Naive thymus-derived CD4-positive, alpha-beta T cell (primary cell): ENCODE data around the gene POU6F1. TPM values are rescaled to one million over a fixed set of nuclear protein-coding genes. Genes with fewer than 3 reads are reported as not detected.

Experiments
- ATAC-seq: fragments of 150-1000 bp; cut with Tn5 transposase; 2 replicates; pipeline ENCODE4 v1.10.0; 2021; ENCODE audit warnings: mild to moderate bottlenecking, moderate library complexity
- CTCF ChIA-PET: fragments of 350-600 bp; sonication (Branson Sonifier 250); formaldehyde crosslinking; loops from one replicate; lab custom pipeline; 2021; ENCODE audit warnings: antibody characterized with exemption; lab: Charles Lee
- POLR2A ChIA-PET: fragments of 350-600 bp; sonication (Branson Sonifier 250); formaldehyde crosslinking; loops from one replicate; lab custom pipeline; 2021; ENCODE audit warnings: antibody characterized with exemption, inconsistent platforms; lab: Charles Lee
- DNase-seq, 9 donors: peaks; one replicate each; pipeline versions ENCODE4 v3.0.0 to v3.0.0-alpha.2; 2020 to 2022; ENCODE audit warnings: mixed read lengths in 1 of 9
- H3K27ac ChIP-seq: one replicate; pipeline ENCODE4 v1.7.0; 2013; ENCODE audit warnings: mild to moderate bottlenecking, low read depth, low read length, moderate library complexity
- H3K27me3 ChIP-seq, 2 donors: one replicate each; pipeline ENCODE4 v1.7.0; 2013; ENCODE audit warnings: low read length in 2 of 2, mild to moderate bottlenecking in 2 of 2, moderate library complexity in 2 of 2; ENCODE audit not compliant: control insufficient read depth in 2 of 2, insufficient read depth in 2 of 2
- H3K36me3 ChIP-seq, 3 experiments: 1 replicate in 2 of 3; 2 replicates in 1 of 3; pipeline ENCODE4 v1.7.0; 2013; ENCODE audit warnings: low read length in 3 of 3, mild to moderate bottlenecking in 3 of 3, moderate library complexity in 1 of 3; ENCODE audit not compliant: insufficient read depth in 3 of 3, control insufficient read depth in 2 of 3
- H3K4me1 ChIP-seq, 2 donors: one replicate each; pipeline ENCODE4 v1.7.0; 2013; ENCODE audit warnings: low read length in 2 of 2, mild to moderate bottlenecking in 2 of 2, moderate library complexity in 1 of 2; ENCODE audit not compliant: control insufficient read depth in 2 of 2, insufficient read depth in 2 of 2
- H3K4me3 ChIP-seq: 2 replicates; pipeline ENCODE4 v1.7.0; 2013; ENCODE audit warnings: mild to moderate bottlenecking, low read length
- H3K9me3 ChIP-seq, 3 experiments: 1 replicate in 2 of 3; 2 replicates in 1 of 3; pipeline ENCODE4 v1.7.0; 2013; ENCODE audit warnings: low read length in 3 of 3; ENCODE audit not compliant: control insufficient read depth in 2 of 3
- H3K27ac Mint-ChIP-seq, 9 donors: one replicate each; pipeline ENCODE4 v1.8.0; 2020 to 2022; ENCODE audit warnings: mixed read lengths in 9 of 9, mild to moderate bottlenecking in 8 of 9, moderate library complexity in 5 of 9, inconsistent platforms in 2 of 9
- H3K27me3 Mint-ChIP-seq, 5 donors: one replicate each; pipeline ENCODE4 v1.8.0; 2021 to 2022; ENCODE audit warnings: mixed read lengths in 5 of 5, mild to moderate bottlenecking in 1 of 5
- H3K36me3 Mint-ChIP-seq, 5 donors: one replicate each; pipeline ENCODE4 v1.8.0; 2020 to 2022; ENCODE audit warnings: mixed read lengths in 5 of 5, mild to moderate bottlenecking in 3 of 5, inconsistent platforms in 1 of 5
- H3K4me1 Mint-ChIP-seq, 7 donors: one replicate each; pipeline ENCODE4 v1.8.0; 2020 to 2022; ENCODE audit warnings: mixed read lengths in 7 of 7, mild to moderate bottlenecking in 3 of 7, inconsistent platforms in 1 of 7
- H3K4me3 Mint-ChIP-seq, 10 donors: one replicate each; pipeline ENCODE4 v1.8.0; 2020 to 2022; ENCODE audit warnings: mild to moderate bottlenecking in 10 of 10, mixed read lengths in 10 of 10, moderate library complexity in 6 of 10, inconsistent platforms in 2 of 10
- H3K9me3 Mint-ChIP-seq, 11 donors: one replicate each; pipeline ENCODE4 v1.8.0; 2020 to 2022; ENCODE audit warnings: mixed read lengths in 11 of 11, mild to moderate bottlenecking in 4 of 11, inconsistent platforms in 1 of 11, moderate library complexity in 1 of 11
- intact Hi-C, 2 donors: fragments of 100-400 bp; cut with micrococcal nuclease; formaldehyde crosslinking; loops; one replicate each; pipeline ENCODE4 v1.15.1; 2023
- polyA plus RNA-seq, 2 donors: library from polyadenylated mRNA; unstranded; fragments of 300-500 nt; fragmentation: Illumina TruSeq; gene quantifications; one replicate each; pipeline ENCODE4 v1.2.3, GENCODE V29; 2021
- total RNA-seq, 6 experiments: library from RNA in 5 of 6; stranded (reverse) in 5 of 6; gene quantifications; 1 replicate in 5 of 6; 2 replicates in 1 of 6; pipeline ENCODE4 v1.2.3 and lab custom pipeline; 2021 to 2026

The POU6F1 gene
- total and polyA plus RNA-seq, 7 experiments from 2014 or later, result 1.8 to 85.5 (median 27.6) TPM

GRCh38 chr12:51162217-51162616 is 55.6 kb downstream of the POU6F1 start:
- POLR2A ChIA-PET, result interaction anchor here (1.4 kb wide), 1 partner anchor 34 kb away, joined by 3 read pairs; no protein-coding TSS in a partner anchor
- Histone ChIP-seq H3K27ac (no peak overlapping the region), H3K9me3 (no peaks in the 10 kb centered on the region), H3K36me3 (no peaks in the 10 kb centered on the region), H3K4me1 (no peaks in the 10 kb centered on the region), H3K27me3 (no peaks in the 10 kb centered on the region), H3K4me3 (no peak overlapping the region)
- H3K36me3 Mint-ChIP-seq, result peaks cover 0 to 28% (median 24%) of the 10 kb centered on the region in 5 donors
- DNase-seq, result no peak
- peaks cover 0 to 2% (median 0%) of the 10 kb centered on the region in 11 donors for H3K9me3 Mint-ChIP-seq
- no peak overlapping the region for H3K4me3 Mint-ChIP-seq
- H3K4me1 Mint-ChIP-seq, result peaks cover 29 to 58% (median 51%) of the 10 kb centered on the region in 7 donors
- CTCF ChIA-PET, result no interaction called here
- no peaks in the 10 kb centered on the region for H3K27me3 Mint-ChIP-seq
- H3K27ac Mint-ChIP-seq, result peak overlapping the region in 3 of 9 donors; percentile 15 to 42 (median 41)
- no peak for ATAC-seq
- intact Hi-C loops, result no loop called here

- ATAC-seq (peak; percentile 29), DNase-seq (no peak)
- POLR2A ChIA-PET, result interaction anchor here (1.1 kb wide), 1 partner anchor 11 kb away, joined by 3 read pairs; no protein-coding TSS in a partner anchor
- Histone ChIP-seq H3K9me3 (no peaks in the 10 kb centered on the region), H3K4me3 (no peak overlapping the region), H3K27ac (no peak overlapping the region), H3K36me3 (no peaks in the 10 kb centered on the region), H3K4me1 (no peaks in the 10 kb centered on the region), H3K27me3 (no peaks in the 10 kb centered on the region)
- CTCF ChIA-PET, result no interaction called here
- H3K4me1 Mint-ChIP-seq, result peaks cover 22 to 58% (median 49%) of the 10 kb centered on the region in 7 donors
- peak overlapping the region in 1 of 9 donors; percentile 8 for H3K27ac Mint-ChIP-seq
- H3K4me3 Mint-ChIP-seq, result no peak overlapping the region
- H3K36me3 Mint-ChIP-seq, result peaks cover 0 to 27% (median 24%) of the 10 kb centered on the region in 5 donors
- H3K9me3 Mint-ChIP-seq, result peaks cover 0 to 2% (median 0%) of the 10 kb centered on the region in 11 donors
- intact Hi-C loops, result no loop called here
- H3K27me3 Mint-ChIP-seq, result no peaks in the 10 kb centered on the region
Observed at GRCh38 chr12:51160814-51161459, 56.9 kb downstream of the POU6F1 start.

DNA sequence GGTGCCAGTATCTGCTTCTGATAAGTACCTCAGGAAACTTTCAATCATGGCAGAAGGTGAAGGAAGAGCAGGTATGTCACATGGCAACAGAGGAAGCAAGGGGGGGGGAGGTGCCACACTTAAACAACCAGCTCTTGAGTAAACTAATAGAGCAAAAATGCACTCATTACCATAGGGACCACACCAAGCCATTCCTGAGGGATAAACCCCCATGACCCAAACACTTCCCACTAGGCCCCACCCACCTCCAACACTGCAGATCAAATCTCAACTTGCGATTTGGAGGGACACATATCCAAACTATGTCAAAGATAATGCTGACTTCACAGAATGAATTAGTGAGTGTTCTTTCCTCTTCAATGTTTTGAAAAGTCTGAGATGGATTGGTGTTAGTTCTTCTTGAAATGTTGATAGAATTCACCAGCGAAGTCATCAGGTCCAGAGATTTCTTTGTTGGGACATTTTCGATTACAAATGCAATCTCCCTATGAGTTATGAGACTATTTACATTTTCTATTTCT is 61.6 kb downstream of the POU6F1 start:
- H3K36me3 Mint-ChIP-seq, result peaks cover 0 to 18% (median 5%) of the 10 kb centered on the region in 5 donors
- Histone ChIP-seq H3K4me1 (no peaks in the 10 kb centered on the region), H3K36me3 (no peaks in the 10 kb centered on the region), H3K4me3 (no peak overlapping the region), H3K9me3 (no peaks in the 10 kb centered on the region), H3K27me3 (no peaks in the 10 kb centered on the region), H3K27ac (no peak overlapping the region)
- intact Hi-C loops, result no loop called here
- POLR2A ChIA-PET, result interaction anchor here (0.6 kb wide), 2 partner anchors 34 to 606 kb away, joined by 3 to 6 read pairs; no protein-coding TSS in a partner anchor
- CTCF ChIA-PET, result no interaction called here
- no peaks in the 10 kb centered on the region for H3K9me3 Mint-ChIP-seq
- H3K4me3 Mint-ChIP-seq, result no peak overlapping the region
- DNase-seq, result no peak
- H3K27ac Mint-ChIP-seq, result peak overlapping the region in 3 of 9 donors; percentile 12 to 62 (median 30)
- ATAC-seq, result no peak
- H3K4me1 Mint-ChIP-seq, result peaks cover 10 to 42% (median 32%) of the 10 kb centered on the region in 7 donors
- H3K27me3 Mint-ChIP-seq, result no peaks in the 10 kb centered on the region

GRCh38 chr12:51152953-51153352 is 64.9 kb downstream of the POU6F1 start:
- DNase-seq (no peak), ATAC-seq (no peak)
- CTCF ChIA-PET, result no interaction called here
- POLR2A ChIA-PET, result no interaction called here
- peaks cover 15 to 49% (median 36%) of the 10 kb centered on the region in 7 donors for H3K4me1 Mint-ChIP-seq
- H3K9me3 ChIP-seq, result no peaks in the 10 kb centered on the region
- H3K27ac ChIP-seq, result no peak overlapping the region
- no peaks in the 10 kb centered on the region for H3K9me3 Mint-ChIP-seq
- no peaks in the 10 kb centered on the region for H3K36me3 ChIP-seq
- H3K27me3 ChIP-seq, result no peaks in the 10 kb centered on the region
- no peak overlapping the region for H3K27ac Mint-ChIP-seq
- intact Hi-C loops, result no loop called here
- no peak overlapping the region for H3K4me3 ChIP-seq
- no peak overlapping the region for H3K4me3 Mint-ChIP-seq
- no peaks in the 10 kb centered on the region for H3K27me3 Mint-ChIP-seq
- H3K4me1 ChIP-seq, result no peaks in the 10 kb centered on the region
- H3K36me3 Mint-ChIP-seq, result peaks cover 0 to 23% (median 0%) of the 10 kb centered on the region in 5 donors

GRCh38 chr12:51150777-51151176 is 67.1 kb downstream of the POU6F1 start:
- intact Hi-C loops, result no loop called here
- H3K9me3 ChIP-seq, result no peaks in the 10 kb centered on the region
- H3K36me3 Mint-ChIP-seq, result peaks cover 0 to 14% (median 4%) of the 10 kb centered on the region in 5 donors
- H3K27ac ChIP-seq, result no peak overlapping the region
- no peaks in the 10 kb centered on the region for H3K36me3 ChIP-seq
- no peak overlapping the region for H3K4me3 ChIP-seq
- CTCF ChIA-PET, result no interaction called here
- no peaks in the 10 kb centered on the region for H3K9me3 Mint-ChIP-seq
- no peak for ATAC-seq
- no peaks in the 10 kb centered on the region for H3K27me3 ChIP-seq
- no peak overlapping the region for H3K4me3 Mint-ChIP-seq
- DNase-seq, result no peak
- H3K27me3 Mint-ChIP-seq, result no peaks in the 10 kb centered on the region
- no peaks in the 10 kb centered on the region for H3K4me1 ChIP-seq
- peak overlapping the region in 3 of 9 donors; percentile 19 to 79 (median 21) for H3K27ac Mint-ChIP-seq
- POLR2A ChIA-PET, result no interaction called here
- H3K4me1 Mint-ChIP-seq, result peaks cover 16 to 55% (median 43%) of the 10 kb centered on the region in 7 donors

DNA sequence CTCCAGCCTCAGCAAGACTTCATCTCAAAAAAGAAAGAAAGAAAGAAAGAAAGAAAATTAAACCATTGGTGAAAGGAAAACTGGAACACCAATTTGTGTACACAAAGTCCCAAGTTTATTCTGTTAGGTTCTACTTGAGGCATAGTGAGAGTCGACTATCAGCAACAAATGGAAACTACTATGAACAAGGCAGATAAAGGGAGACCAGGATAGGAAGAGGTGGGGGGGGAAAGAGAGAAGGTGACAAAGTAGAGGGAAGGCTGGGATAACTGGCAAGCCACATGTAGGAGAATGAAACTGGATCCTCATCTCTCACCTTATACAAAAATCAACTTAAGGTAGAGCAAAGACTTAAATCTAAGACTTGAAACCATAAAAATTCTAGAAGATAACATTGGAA is 70.6 kb downstream of the POU6F1 start:
- Mint-ChIP-seq H3K4me3 (no peak overlapping the region), H3K36me3 (peaks cover 9 to 22% (median 17%) of the 10 kb centered on the region in 5 donors), H3K27me3 (no peaks in the 10 kb centered on the region), H3K9me3 (peaks cover 0 to 8% (median 0%) of the 10 kb centered on the region in 11 donors), H3K27ac (peak overlapping the region in 1 of 9 donors; percentile 22), H3K4me1 (peaks cover 16 to 56% (median 46%) of the 10 kb centered on the region in 7 donors)
- ATAC-seq, result no peak
- Histone ChIP-seq H3K27ac (no peak overlapping the region), H3K4me3 (no peak overlapping the region), H3K4me1 (no peaks in the 10 kb centered on the region), H3K9me3 (no peaks in the 10 kb centered on the region), H3K27me3 (no peaks in the 10 kb centered on the region), H3K36me3 (no peaks in the 10 kb centered on the region)
- intact Hi-C loops, result no loop called here
- CTCF ChIA-PET, result no interaction called here
- POLR2A ChIA-PET, result no interaction called here
- no peak for DNase-seq
